ENCODE measurements around the gene S100A6. TPM values are rescaled to one million over a fixed set of nuclear protein-coding genes. Genes with fewer than 3 reads are reported as not detected.

S100A6 gene
- total and polyA plus RNA-seq, 8 donors: 154 to 2,520 (median 634) TPM

- TF ChIP-seq POLR2AphosphoS5 (IDR thresholded peaks at IDR 0.05): no peak
- no peak for TF ChIP-seq CTCF (IDR thresholded peaks at IDR 0.05)
- DNase-seq: peak in 1 of 2 donors; percentile 67
- H3K27me3 ChIP-seq: no peaks in the 10 kb centered on the region
- peaks cover 0 to 3% (median 0%) of the 10 kb centered on the region in 4 donors for H3K36me3 ChIP-seq
- H3K27ac ChIP-seq: peak overlapping the region in 2 of 5 donors; percentile 60 to 63
- 73 to 78% (median 77%) methylated on average over 3 to 4 of the region's 4 CpGs for WGBS, 5 donors
- no peak overlapping the region for H3K4me3 ChIP-seq
- H3K4me1 ChIP-seq: peaks cover 35 to 68% (median 54%) of the 10 kb centered on the region in 4 donors
- no peaks in the 10 kb centered on the region for H3K9me3 ChIP-seq
- intact Hi-C loops (cut with DNase I; ENCODE audit: low total_unique reads): no loop called here
These were observed 3.8 kb upstream of the S100A6 start for GRCh38 chr1:153539395-153540093.

GRCh38 chr1:153538315-153538821 is 2.6 kb upstream of the S100A6 start:
- H3K27ac ChIP-seq: peak overlapping the region in 4 of 5 donors; percentile 30 to 99 (median 37)
- DNase-seq: peak; percentile 40 to 83
- WGBS, 5 donors: 51 to 81% (median 61%) methylated on average over 6 of the region's 6 CpGs

DNA sequence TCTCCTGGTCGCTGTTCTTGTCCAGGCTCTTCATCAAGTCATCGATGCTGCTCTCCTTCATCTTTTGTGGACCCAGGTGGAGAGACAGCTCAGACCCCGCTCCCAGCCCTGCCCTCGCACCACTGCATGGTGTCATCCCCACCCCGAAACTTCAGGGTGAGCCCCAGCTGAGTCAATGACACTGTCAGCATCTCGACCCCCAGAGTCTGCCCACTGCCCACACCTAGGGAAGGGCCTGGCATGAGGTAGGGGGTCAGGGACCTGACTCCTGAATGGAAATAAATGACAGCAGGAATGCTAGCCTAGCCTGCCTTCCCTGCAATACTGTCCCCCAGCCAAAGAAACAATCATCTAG is 1.6 kb upstream of the S100A6 start:
- no peak for DNase-seq
- Histone ChIP-seq H3K4me3 (no peak overlapping the region), H3K4me1 (peaks cover 40 to 68% (median 58%) of the 10 kb centered on the region in 4 donors), H3K36me3 (peaks cover 0 to 9% (median 0%) of the 10 kb centered on the region in 4 donors), H3K27ac (peak overlapping the region in 3 of 5 donors; percentile 30 to 99 (median 99)), H3K9me3 (no peaks in the 10 kb centered on the region), H3K27me3 (no peaks in the 10 kb centered on the region)
- intact Hi-C loops (cut with DNase I; ENCODE audit: low total_unique reads): no loop called here
- 95 to 99% (median 98%) methylated on average over 6 of the region's 6 CpGs for WGBS, 5 donors
- TF ChIP-seq POLR2AphosphoS5 (IDR thresholded peaks at IDR 0.05) (no peak), EP300 (IDR thresholded peaks at IDR 0.05) (no peak), POLR2A (IDR thresholded peaks at IDR 0.05) (no peak), CTCF (IDR thresholded peaks at IDR 0.05) (no peak)

More at GRCh38 chr1:153538315-153538821, 2.6 kb upstream of the S100A6 start:
- H3K9me3 ChIP-seq: no peaks in the 10 kb centered on the region
- peaks cover 35 to 68% (median 54%) of the 10 kb centered on the region in 4 donors for H3K4me1 ChIP-seq
- no peak overlapping the region for H3K4me3 ChIP-seq
- intact Hi-C loops (cut with DNase I; ENCODE audit: low total_unique reads): no loop called here
- H3K36me3 ChIP-seq: peaks cover 0 to 9% (median 0%) of the 10 kb centered on the region in 4 donors
- no peaks in the 10 kb centered on the region for H3K27me3 ChIP-seq
- TF ChIP-seq POLR2A (IDR thresholded peaks at IDR 0.05) (no peak), POLR2AphosphoS5 (IDR thresholded peaks at IDR 0.05) (no peak), CTCF (IDR thresholded peaks at IDR 0.05) (no peak), EP300 (IDR thresholded peaks at IDR 0.05) (no peak)

DNA sequence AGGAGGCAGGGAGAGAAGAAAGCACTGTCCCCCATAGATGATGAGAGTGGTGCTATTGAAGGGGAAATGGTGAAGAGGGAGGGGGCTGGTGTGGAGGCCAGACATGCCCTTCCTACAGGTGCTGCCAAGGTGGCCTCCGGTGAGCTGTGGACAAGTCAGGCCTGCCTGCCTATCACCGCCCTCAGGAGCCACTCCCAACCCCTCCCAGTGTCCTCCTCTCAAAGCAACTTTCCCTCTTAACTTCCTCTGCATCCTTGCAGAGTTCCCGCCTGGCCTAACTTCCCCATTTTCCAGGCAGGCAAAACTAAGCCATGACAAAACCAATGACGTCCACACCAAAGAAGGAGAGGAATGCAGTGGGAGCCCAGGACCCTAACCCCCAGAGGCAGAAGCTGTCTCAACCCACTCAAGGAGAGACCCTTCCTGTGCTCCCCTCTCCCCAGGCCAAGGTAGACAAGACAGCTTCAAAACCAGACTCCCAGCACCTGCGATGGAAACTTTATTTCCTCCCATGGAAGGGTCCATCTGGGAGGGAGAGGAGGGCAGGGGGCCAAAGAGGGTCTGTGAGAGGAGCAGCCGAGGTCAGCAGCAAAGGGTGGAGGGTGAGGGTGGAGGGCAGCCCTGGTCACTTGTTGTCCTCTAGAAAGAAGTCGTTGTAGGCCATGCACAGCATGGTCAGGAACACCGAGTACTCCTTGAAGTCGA is 1.0 kb upstream of the S100A6 start:
- peaks cover 0 to 9% (median 0%) of the 10 kb centered on the region in 4 donors for H3K36me3 ChIP-seq
- no peaks in the 10 kb centered on the region for H3K27me3 ChIP-seq
- peaks cover 43 to 68% (median 58%) of the 10 kb centered on the region in 4 donors for H3K4me1 ChIP-seq
- 67 to 81% (median 79%) methylated on average over 9 of the region's 9 CpGs for WGBS, 5 donors
- DNase-seq: peak; percentile 44 to 68
- no peaks in the 10 kb centered on the region for H3K9me3 ChIP-seq
- no peak for TF ChIP-seq POLR2A (IDR thresholded peaks at IDR 0.05)
- peak in 1 of 3 donors; percentile 44 for TF ChIP-seq POLR2AphosphoS5 (IDR thresholded peaks at IDR 0.05)
- TF ChIP-seq EP300 (IDR thresholded peaks at IDR 0.05): no peak
- TF ChIP-seq CTCF (IDR thresholded peaks at IDR 0.05): no peak
- peak overlapping the region; percentile 55 to 78 (median 76) for H3K4me3 ChIP-seq
- intact Hi-C loops (cut with DNase I; ENCODE audit: low total_unique reads): no loop called here
- peak overlapping the region; percentile 91 to 99 (median 99) for H3K27ac ChIP-seq
